Measurements from ENCODE around the gene ULK1. TPM values are rescaled to one million over a fixed set of nuclear protein-coding genes. Genes with fewer than 3 reads are reported as not detected.

ULK1 gene
- polyA plus RNA-seq, 1 donor from 2014 or later: 19.0 TPM

GRCh38 chr12:131903270-131904255, 9.1 kb downstream of the ULK1 start:
- peaks cover 18% of the 10 kb centered on the region for H4K20me1 ChIP-seq (ENCODE audit: insufficient read depth)

GRCh38 chr12:131904346-131904745, 9.9 kb downstream of the ULK1 start:
- no peak overlapping the region for H2AFZ ChIP-seq (ENCODE audit: low read depth, low read length)
- peaks cover 40% of the 10 kb centered on the region for H3K79me2 ChIP-seq (replicated peaks; ENCODE audit: insufficient read depth, low read length)
- H4K20me1 ChIP-seq (ENCODE audit: insufficient read depth): peaks cover 18% of the 10 kb centered on the region
- no peaks in the 10 kb centered on the region for H3K27me3 ChIP-seq (ENCODE audit: insufficient read depth, low read depth, low read length)
- H3K4me2 ChIP-seq (ENCODE audit: low read length): no peak overlapping the region
- TF ChIP-seq SMC3 (conservative IDR thresholded peaks at IDR 0.05; ENCODE audit: poor library complexity) (no peak), EP300 (conservative IDR thresholded peaks at IDR 0.05; ENCODE audit: poor library complexity, severe bottlenecking) (no peak), CTCF (IDR thresholded peaks at IDR 0.05; ENCODE audit: poor library complexity, severe bottlenecking) (no peak), POLR2AphosphoS5 (IDR thresholded peaks at IDR 0.05) (no peak)
- H3F3A ChIP-seq (ENCODE audit: insufficient read depth, low read length, poor library complexity, severe bottlenecking): no peaks in the 10 kb centered on the region
- no peak overlapping the region for H3K27ac ChIP-seq (ENCODE audit: low read length)
- H3K36me3 ChIP-seq (ENCODE audit: insufficient read depth, low read length): no peaks in the 10 kb centered on the region
- H3K9me3 ChIP-seq (ENCODE audit: low read length): no peaks in the 10 kb centered on the region
- H3K4me3 ChIP-seq (ENCODE audit: low read length): no peak overlapping the region
- H3K9me2 ChIP-seq (ENCODE audit: insufficient read depth, low read length): no peaks in the 10 kb centered on the region
- H3K9ac ChIP-seq (ENCODE audit: low read length): no peak overlapping the region

More at GRCh38 chr12:131903270-131904255, 9.1 kb downstream of the ULK1 start:
- Histone ChIP-seq H3K9me3 (ENCODE audit: low read length) (no peaks in the 10 kb centered on the region), H3K9me2 (ENCODE audit: insufficient read depth, low read length) (no peaks in the 10 kb centered on the region), H3K27ac (ENCODE audit: low read length) (no peak overlapping the region), H3F3A (ENCODE audit: insufficient read depth, low read length, poor library complexity, severe bottlenecking) (no peaks in the 10 kb centered on the region), H3K9ac (ENCODE audit: low read length) (no peak overlapping the region), H3K4me2 (ENCODE audit: low read length) (no peak overlapping the region), H3K4me3 (ENCODE audit: low read length) (no peak overlapping the region), H3K36me3 (ENCODE audit: insufficient read depth, low read length) (no peaks in the 10 kb centered on the region), H3K27me3 (ENCODE audit: insufficient read depth, low read depth, low read length) (no peaks in the 10 kb centered on the region), H3K79me2 (replicated peaks; ENCODE audit: insufficient read depth, low read length) (peaks cover 44% of the 10 kb centered on the region), H2AFZ (ENCODE audit: low read depth, low read length) (no peak overlapping the region)
- TF ChIP-seq REST (IDR thresholded peaks at IDR 0.05; ENCODE audit: borderline replicate concordance): no peak
- no peak for TF ChIP-seq MXI1 (conservative IDR thresholded peaks at IDR 0.05; ENCODE audit: poor library complexity, severe bottlenecking)
- TF ChIP-seq CTCF (IDR thresholded peaks at IDR 0.05; ENCODE audit: poor library complexity, severe bottlenecking): no peak
- no peak for TF ChIP-seq TAF1 (IDR thresholded peaks at IDR 0.05; ENCODE audit: low read depth)
